ENCODE data around the gene UPF1.
"Not testable (repeated sequence)": the region's sequence is repeated elsewhere in the genome, so short reads cannot be mapped to it uniquely, and the experiment has no call there.

UPF1 gene

GRCh38 chr19:18800079-18800478, 31.7 kb upstream of the UPF1 start:
- no peak for DNase-seq

DNA sequence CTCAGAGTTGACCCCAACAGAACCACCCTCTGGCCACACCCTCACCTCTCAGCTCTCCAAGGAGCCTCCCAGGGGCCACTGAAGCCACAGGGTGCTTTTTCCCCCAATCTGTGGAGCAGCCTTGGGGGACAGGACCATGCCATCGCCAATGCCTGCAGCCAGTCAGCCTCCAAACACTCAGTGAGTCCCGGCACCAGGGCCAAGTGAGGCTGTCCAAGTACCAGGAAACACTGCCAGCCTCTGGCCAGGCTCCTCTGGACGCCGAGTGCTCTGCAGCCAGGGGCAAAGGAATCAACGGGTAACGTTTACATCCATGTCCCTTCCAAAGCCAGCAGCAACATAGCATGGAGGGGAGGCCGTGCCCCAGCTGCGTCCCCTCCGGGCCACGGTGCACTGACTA, 31.1 kb upstream of the UPF1 start:
- no peak for DNase-seq

GRCh38 chr19:18802354-18802753, 29.4 kb upstream of the UPF1 start:
- DNase-seq: no peak

- DNase-seq: no peak
These were observed 28.1 kb upstream of the UPF1 start for GRCh38 chr19:18803550-18804138.

GRCh38 chr19:18804139-18804601, 27.6 kb upstream of the UPF1 start:
- no peak for DNase-seq

- DNase-seq: no peak
These were observed 27.1 kb upstream of the UPF1 start for GRCh38 chr19:18804643-18805042.

DNA sequence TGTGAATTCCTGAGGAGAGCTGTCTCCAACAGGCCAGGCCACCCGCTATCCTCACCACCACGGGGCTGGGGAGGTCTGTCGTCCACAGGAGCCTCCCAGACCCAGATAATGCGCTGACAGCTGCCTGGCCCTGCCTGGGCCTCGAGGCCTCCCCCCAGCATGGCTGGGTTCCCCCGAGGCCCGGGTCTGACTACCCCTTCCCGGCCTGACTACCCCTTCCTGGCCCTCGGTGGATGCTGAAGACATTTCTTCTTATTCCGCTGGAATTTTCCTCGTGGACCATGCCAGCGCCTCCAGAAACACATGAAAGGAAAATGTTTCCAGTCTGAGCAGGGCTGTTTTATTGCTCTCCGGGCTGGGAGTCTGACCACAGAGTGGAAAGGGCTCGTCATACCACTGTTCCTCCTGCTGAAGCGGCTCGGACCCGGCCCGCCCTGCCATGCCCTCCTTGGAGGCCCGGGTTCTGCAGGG, 23.9 kb upstream of the UPF1 start:
- DNase-seq: no peak

GRCh38 chr19:18809149-18809868, 22.4 kb upstream of the UPF1 start:
- no peak for DNase-seq

GRCh38 chr19:18811638-18812037, 20.1 kb upstream of the UPF1 start:
- not testable (repeated sequence) for DNase-seq

DNA sequence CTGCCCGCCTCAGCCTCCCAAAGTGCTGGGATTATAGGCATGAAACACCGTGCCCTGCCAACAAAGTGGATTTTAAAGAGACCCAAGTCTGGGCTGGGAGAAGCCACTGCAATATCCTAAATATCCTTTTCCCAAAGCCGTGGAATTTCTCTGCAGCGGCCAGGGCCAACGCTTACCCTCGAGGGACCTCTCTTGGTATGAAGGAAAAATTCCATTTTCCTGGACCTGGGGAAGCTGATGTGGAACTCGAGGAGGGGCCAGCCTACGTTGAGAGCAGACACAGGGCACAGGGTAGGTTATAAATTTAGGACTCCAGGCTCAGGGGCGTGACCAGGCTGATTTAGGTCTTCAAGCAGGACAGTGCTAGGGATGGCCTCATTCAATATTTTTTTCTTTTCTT, 17.7 kb upstream of the UPF1 start:
- no peak for DNase-seq

- no peak for DNase-seq
These were observed 16.1 kb upstream of the UPF1 start for GRCh38 chr19:18815673-18816072.

DNA sequence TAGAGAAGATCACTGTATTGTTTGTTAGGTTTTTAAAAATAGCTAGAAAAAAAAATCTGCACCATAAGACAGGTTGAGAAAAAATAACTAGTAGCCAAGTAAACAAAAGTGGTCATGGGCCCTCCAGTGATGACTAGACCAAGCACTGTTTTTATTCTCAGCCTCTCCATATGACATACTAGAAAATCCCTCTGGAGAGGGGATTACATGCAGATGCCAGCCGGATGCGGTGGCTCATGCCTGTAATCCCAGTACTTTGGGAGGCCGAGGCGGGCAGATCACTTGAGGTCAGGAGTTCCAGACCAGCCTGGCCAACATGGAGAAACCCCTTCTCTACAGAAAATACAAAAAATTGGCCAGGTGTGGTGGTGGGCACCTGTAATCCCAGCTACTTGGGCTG, 15.1 kb upstream of the UPF1 start:
- not testable (repeated sequence) for DNase-seq

DNA sequence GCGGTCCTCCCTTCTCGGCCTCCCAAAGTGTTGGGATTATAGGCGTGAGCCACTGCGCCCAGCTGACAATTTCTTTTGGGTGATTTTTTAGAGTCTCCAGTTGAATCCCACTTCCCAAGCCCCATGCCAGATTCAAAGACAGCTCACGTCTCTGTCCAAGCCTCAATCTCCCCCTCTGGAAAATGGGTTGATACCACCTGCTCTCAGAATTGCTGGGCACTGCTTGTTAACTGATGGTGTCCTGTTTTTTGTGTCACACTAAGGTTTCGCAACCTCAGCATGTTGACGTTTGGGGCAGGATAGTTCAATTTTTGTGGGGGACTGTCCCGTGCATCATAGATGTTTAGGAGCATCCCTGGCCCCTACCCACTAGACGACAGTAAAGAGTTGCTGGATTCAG, 14.2 kb upstream of the UPF1 start:
- DNase-seq: no peak

- DNase-seq: no peak
These were observed 3.0 kb upstream of the UPF1 start for GRCh38 chr19:18828786-18829185.

GRCh38 chr19:18830488-18830887, 1.3 kb upstream of the UPF1 start:
- no peak for DNase-seq

GRCh38 chr19:18832306-18833140, 764 bp downstream of the UPF1 start:
- no peak for DNase-seq

DNA sequence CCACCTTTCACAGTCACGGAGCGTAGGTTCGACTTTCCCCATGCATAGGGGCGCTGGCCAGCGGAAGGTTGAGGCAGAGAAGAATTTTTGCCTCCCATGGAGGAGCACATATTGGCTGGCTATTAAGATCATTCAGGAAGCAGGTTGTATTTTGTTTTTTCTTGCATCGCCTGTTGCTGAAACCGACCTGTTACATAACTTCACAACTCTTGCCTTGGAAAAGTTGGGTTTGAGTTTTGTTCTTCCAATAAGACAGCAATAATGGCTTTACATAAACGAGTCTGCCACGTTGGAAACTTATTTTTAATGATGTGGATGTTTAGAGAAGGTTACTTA, 1.4 kb downstream of the UPF1 start:
- no peak for DNase-seq

- DNase-seq: no peak
These were observed 2.3 kb downstream of the UPF1 start for GRCh38 chr19:18833849-18834643.

DNA sequence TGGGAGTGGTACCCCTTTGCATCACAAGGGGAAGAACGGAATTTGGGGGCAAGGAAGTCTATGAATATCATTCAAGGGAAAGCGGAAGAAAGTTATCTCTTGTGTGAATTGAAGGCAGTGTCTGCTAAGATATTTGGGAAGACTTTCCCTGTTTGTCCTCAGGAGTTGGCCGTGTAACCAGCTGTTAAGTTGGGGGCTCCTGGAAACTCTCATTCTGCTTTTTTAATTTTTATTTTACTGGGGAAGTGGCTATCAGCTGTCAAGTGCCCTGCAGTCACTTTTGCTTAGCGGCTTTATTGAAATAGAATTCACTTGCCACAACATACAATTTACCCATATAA, 2.9 kb downstream of the UPF1 start:
- no peak for DNase-seq

- no peak for DNase-seq
These were observed 7.9 kb downstream of the UPF1 start for GRCh38 chr19:18839465-18840287.

DNA sequence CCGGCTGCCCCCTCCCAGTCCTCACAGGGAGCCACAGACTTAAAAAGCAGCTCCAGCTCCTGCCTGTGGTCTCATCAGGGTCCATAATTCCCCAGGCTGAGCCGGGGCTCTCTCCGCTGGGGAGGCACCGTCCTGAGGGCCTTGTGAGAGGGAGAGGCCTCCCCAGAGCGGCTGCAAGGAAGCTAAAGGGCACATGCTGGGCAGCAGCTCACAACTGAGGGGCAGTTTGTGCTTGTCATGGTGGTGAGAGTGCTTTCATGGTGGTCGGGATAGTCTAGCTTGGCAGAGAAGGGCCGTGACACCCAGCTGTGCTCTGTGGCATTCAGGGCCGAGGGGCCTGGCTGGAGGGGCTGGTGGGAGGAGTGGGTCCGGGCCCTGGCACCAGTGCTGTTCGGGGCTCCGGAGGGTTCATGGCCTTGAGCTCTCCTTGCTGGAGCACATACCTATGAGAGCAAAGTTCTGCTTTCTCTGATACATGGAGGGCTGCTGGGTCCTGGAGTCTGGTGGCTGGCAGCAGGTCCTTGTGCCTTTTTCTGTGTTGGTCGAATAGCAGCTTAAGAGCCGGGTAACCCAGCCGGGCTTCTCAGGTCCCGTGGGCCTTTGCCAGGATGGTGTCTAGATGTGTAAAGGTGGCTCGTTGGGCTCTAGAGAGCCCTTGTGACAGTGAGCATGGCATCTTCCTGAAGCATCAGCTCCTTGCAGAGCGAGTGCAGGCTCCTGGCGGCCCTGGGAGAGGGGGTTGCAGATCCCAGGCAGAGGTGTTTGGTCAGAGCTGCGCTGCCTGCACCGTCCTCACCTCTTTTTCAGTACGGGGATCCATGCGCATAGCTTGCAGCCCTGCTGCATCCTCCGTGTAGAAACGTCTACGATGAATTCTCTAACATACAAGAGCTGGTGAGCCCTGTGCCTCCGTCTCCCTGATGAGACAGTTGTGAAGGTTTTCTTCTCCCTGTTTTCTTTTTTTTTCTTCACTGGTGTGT, 8.8 kb downstream of the UPF1 start:
- DNase-seq: no peak
